Measurements from ENCODE around the gene HSF5.
A peak's percentile ranks its signal among the peaks of the same experiment; 100 is the strongest.

HSF5 gene

DNA sequence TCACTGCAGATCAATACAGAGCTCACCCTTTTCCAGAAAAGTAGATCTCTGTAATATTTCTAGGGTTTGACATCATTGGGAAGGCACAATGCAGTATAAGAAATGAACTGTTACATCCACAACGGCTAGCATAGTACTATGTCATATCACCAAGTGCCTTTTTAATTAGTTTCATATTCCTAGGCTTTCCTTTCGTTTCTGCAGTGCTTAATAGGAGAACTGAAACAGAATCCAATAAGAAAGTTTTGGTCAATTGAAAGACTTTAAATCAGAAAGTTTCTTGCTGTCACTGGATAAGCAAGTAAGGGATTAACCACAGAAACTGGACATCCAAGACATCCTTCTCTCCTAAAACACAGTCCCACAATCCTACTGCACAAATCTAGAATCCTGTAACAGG, 67.4 kb downstream of the HSF5 start:
- no peak for DNase-seq (ENCODE audit: low read depth, low spot score)
- no peak overlapping the region for H3K4me3 ChIP-seq (ENCODE audit: low read length)

DNA sequence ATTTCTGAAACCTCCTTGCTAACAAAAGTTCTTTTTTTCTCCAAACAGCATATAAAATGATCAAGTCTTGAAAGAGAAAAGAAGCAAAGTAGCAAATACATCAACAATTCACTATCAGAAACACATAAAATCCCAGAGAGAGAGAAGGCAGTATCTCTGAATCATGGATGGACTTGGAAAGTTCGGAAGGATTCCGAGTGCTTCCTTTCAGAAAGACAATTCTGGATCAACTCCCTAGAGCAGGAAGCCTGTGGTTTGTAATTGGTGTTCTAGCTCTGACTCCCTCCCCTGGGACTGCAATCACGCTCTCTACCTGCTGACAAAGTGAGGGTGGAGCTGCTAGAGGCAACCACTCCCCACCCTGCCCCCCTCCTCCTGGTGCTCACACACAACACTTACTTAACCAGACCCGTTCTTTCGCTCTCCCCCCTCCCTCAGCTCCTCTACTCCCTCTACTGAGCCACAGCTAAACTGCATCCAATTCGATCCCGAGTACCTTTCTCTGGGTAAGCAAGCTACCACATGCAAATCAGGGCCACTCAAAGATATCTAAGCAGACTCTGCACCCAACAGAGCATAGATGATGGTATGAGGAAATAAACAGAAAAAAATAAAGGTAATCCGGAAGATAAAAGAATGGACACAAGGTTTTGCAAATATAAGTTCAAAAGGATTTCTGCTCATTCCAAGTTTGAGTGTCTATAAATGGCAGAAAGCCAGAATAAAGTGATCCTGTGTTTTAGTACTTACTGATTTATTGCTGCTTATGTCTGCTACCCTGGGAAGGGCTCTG, 70.7 kb downstream of the HSF5 start, which contains the start of gene RNF43:
TSS of gene RNF43 (minus strand) at position 235 of the 793 bp plus-strand sequence. CDS start 1,957 bp downstream, outside the sequence.
- H3K4me3 ChIP-seq (ENCODE audit: low read length), result no peak within 1 kb of the TSS
- DNase-seq (ENCODE audit: low read depth, low spot score), result peak; percentile 93

DNA sequence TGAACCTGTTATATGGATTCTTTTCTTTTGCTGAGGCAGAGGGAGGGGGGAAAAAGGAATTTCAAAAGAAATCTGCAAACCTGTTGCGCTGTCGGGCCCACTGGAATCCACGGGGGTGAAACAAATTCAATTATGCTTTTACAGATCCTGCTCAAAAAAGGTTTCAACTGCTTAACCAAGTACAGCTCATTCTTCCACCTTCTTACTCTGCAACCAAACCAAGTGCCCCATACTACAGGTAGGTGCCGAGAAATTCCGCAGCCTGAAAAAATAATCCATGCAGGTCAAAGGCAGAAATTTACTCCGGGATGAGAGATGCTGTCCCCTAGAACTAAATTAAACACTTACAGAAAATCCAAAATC, 71.3 kb downstream of the HSF5 start:
- H3K4me3 ChIP-seq (ENCODE audit: low read length), result no peak overlapping the region
- DNase-seq (ENCODE audit: low read depth, low spot score), result no peak

DNA sequence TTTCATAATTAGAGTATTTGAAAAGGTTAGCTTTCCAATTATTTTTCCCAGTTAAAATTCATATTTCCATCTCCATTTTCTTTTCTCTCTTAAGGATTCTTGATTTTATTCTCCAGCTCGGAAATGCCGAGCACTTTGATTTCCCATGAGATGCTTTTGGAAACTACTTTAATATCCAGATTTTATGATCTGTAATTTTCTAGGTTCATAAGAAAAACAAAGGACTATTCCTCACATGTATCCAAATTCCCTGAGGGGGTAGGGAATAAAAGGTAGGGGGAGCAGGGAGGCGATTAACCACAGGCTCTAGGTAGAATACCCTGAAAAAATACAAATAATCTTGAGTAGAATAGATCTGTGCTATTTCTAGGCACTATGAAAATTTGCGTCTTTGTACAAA, 71.8 kb downstream of the HSF5 start:
- no peak for DNase-seq (ENCODE audit: low read depth, low spot score)
- no peak overlapping the region for H3K4me3 ChIP-seq (ENCODE audit: low read length)

DNA sequence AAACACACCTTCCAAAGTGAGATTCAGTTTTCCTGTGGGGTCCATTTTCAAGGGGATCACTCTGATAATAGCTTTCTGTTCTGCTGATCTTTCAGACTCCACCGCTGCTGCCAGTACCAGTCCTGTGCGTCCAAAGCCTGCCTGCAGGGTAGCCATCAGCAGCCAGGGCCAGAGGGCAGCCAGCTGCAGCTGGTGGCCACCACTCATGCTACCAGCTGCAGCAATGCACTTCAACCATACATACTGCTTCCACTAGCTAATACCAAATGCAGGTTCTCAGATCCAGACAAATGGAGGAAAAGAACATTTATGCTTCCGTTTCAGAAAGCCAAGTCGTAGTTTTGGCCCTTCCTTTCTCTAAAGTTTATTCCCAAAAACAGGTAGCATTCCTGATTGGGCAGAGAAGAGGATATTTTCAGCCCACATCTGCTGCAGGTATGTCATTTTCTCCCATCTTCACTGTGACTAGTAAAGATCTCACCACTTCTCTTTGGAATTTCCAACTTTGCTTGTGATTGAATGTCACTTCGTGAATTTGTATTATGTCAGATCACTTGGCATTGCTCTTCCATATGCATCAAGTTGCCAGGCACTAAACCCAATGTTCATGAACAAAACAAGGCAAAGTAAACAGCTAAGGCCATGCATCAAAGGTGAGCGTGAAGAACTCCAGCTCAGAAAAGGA, 72.7 kb downstream of the HSF5 start:
- no peak overlapping the region for H3K4me3 ChIP-seq (ENCODE audit: low read length)
- no peak for DNase-seq (ENCODE audit: low read depth, low spot score)

DNA sequence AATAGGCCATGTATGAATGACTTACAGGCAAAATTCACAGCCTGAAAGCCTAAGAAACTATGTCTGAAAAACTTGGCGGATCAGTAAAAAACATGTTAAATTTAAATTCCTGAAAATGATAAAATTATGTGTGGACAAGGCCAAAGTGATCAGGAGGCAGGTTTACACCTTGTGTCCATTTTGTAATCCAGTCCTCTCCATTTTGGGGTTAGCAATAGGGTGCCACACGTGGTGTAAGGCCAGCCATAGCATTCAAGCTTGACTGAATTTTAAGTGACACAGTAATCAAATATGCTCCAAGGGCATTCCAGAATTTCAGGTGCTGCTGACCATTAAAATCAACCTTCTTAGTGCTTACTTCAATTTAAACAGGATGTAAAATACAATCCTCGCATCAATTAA, 73.6 kb downstream of the HSF5 start:
- H3K4me3 ChIP-seq (ENCODE audit: low read length), result no peak overlapping the region
- no peak for DNase-seq (ENCODE audit: low read depth, low spot score)

DNA sequence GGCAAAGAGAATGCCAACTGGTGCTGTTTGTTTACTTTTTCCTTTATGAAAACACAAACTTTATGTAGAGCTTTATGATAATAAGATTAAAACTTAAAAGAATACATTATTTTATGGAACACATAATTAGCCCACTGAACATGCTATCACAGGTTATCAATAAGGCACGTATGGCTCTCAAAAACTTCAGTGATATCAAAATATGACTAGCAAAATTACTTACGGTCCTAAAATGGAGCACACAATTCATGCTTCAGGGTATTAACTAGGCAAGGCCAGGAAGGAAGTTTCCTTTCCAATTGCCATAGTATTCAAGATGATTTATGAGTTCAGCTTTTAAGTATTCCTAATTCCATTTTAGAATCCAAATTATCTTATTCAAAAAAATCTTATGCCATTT, 74.5 kb downstream of the HSF5 start:
- no peak for DNase-seq (ENCODE audit: low read depth, low spot score)
- H3K4me3 ChIP-seq (ENCODE audit: low read length), result no peak overlapping the region

DNA sequence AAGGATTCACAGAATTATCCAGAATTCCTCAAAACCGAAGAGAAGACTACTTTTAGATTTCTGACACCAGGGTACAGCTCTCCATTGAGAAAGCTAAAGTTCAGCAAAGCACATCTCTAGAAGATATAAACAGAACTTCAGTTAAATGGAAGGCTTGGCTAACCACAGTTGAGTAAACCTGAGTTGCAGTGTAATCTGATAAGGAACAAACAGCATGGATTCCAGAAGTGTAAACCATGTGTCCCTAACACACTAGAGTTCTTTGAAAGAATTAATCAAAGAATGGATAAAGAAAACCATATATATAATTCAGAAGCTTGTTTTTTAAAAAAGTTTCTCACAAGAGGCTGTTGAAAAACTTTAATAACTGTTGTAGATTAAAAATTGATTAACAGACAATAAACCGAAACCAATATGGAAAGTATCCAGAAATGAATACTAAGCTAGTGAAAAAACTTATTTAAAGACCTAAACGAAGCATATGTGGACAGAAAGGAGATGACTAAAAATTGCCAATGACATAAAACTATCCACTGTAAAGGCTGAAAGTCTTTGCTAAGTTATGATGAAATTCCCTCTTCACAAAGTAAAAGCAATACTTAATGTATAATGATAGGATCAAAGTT, 75.1 kb downstream of the HSF5 start:
- no peak overlapping the region for H3K4me3 ChIP-seq (ENCODE audit: low read length)
- peak; percentile 51 for DNase-seq (ENCODE audit: low read depth, low spot score)

DNA sequence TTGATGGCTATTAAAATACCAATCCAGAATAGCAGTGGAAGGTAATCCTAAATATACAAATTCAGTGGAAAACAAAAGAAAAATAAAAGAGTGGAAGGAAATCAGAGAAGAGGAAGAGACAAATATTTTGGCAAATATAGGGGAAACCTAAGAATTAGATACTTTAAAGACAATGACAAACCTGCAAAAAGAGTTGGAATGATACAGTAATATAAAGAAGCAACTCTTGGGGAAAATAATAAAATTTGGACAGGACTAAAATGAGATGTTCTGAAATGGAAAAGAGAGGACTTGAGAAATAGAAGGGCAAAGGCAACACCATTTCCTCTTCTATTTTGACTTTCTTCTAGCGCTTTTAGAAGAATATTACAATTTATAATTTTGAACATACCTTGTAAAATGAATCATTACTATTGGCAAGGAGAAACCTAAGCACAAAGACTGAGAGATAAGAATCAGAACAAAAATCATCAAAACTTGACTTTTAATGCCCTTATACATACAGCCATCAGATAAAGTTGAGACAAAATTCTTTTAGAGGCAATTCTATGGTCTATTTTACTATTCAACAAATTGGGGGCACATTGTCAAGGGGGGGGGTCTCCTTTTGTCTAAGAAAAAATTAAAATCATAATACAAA, 76.0 kb downstream of the HSF5 start:
- DNase-seq (ENCODE audit: low read depth, low spot score), result no peak
- no peak overlapping the region for H3K4me3 ChIP-seq (ENCODE audit: low read length)

DNA sequence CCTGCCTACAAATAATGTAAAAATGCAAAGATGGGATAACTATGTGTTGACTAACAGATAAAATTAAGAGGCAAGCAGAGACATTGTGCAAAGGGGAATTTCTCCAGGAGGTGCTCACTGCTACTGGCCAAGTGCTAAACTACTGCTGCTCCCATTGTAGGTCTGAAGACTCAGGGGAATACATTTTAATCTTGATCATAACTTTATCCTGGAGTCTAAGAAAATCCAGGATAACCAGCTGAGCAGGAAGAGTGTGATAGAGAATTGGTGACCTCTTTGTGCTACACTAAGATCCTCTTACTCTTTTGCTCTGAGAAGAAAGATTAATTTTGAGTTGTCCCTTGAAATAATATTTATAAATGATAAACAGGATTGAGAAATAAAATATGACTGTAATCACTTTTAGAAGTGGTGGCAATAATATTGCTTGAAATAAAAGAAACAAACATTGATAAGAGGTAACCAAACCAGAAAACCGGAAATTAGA, 76.8 kb downstream of the HSF5 start:
- H3K4me3 ChIP-seq (ENCODE audit: low read length), result no peak overlapping the region
- DNase-seq (ENCODE audit: low read depth, low spot score), result no peak

DNA sequence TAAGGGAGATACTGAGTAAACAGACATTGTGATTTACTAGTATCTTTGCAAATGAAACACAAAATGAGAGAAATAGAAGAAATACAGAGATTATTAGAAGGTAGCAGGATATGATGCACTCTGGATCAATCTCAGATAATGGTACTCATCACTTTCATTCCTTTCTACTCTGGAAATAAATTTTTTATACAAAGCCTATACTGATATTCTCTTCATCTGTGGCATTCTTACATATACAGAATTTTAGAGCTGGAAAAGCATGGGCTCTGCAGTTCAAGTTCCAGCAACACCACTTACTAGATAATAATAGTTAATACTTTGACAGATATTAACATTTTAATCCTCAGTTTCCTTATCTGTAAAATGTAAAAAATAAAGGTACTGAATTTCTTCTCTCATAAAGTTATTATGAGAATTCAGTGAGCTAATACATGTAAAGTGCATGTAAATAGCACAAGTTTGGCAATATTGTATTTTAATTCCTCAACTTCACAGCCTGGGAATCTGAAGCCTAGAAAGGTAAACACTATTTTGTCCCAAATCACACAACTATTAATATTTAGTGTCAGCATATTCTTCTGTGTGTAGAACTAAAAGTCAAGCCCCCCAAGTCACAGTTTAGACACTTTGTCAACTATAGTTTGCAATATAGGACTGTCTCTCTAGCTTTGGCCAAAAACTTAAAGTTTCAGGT, 77.3 kb downstream of the HSF5 start:
- no peak overlapping the region for H3K4me3 ChIP-seq (ENCODE audit: low read length)
- no peak for DNase-seq (ENCODE audit: low read depth, low spot score)

DNA sequence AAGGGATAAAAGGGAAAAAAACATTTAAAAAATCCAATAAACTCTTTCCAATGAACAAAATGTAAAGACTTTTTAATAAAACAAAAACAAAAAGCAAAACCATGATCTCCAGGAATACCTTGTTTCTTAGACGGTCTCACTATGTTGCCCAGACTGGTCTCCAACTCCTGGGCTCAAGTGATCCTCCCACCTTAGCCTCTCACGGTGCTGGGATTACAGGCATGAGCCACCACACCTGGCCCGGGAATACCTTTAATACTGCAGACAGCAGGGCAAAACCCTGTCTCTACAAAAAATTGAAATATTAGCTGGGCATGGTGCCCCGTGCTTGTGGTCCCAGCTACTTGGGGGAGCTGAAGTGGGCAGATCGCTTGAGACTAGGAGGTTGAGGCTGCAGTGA, 78.8 kb downstream of the HSF5 start:
- H3K4me3 ChIP-seq (ENCODE audit: low read length), result no peak overlapping the region

DNA sequence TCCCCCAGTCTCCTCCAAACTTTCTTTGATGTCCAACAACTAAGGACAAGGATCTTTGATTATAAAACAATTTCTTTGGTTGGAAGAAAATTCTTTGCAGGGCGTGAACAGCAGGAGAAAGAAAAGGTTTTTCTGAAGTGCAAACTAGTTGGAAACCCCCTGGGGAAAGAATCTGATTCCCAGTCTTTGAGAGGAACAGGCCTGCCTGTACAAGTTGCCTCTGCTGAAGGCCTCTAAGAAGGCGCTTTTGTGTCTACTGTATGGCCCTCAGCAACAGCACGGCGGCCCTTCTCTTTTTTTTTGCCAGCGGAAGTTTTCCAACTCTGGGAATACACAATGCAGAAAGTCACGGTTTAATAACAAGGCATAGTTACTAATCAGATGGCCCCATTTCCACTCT, 84.9 kb downstream of the HSF5 start:
- DNase-seq (ENCODE audit: low read depth, low spot score), result no peak
- no peak overlapping the region for H3K4me3 ChIP-seq (ENCODE audit: low read length)

More for the DNA sequence above, 78.8 kb downstream of the HSF5 start:
- DNase-seq (ENCODE audit: low read depth, low spot score), result no peak

DNA sequence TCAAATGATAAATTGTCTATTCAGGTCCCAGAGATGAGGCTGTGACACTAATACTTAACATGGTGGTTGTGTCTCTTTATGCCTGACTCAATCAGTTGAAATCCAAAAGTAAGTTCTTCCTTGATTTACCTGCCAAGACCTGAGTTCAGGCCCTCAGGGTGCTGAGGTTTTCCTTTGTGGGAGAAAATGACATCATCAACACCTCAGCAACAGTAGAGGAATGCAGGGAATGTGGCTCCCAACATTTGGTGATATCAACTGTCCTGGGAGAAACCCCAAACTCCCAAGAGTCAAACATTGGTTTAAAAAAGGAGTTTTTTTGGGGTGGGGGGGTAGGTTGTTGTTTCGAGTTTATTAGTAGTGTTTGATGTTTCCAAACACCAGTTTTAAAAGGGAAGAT, 85.5 kb downstream of the HSF5 start:
- no peak for DNase-seq (ENCODE audit: low read depth, low spot score)
- no peak overlapping the region for H3K4me3 ChIP-seq (ENCODE audit: low read length)

DNA sequence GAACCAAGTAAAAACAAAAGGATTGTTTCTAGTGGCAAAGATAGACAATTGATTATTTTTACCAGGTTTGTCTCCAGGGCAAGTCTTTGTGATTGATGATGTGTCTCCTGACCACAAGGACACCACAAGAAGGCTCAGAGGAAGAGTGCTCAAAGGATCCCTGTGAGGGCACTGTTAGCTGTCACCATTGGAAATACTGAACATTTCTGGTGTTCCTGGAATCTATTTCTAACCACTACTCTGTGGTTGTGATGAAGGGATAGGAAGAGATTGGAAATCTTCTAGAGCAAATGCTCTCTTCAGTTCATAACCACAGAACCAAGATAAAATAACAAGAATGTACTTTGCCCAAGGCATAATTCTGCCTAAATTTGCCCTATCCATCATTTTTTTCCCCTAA, 86.2 kb downstream of the HSF5 start:
- DNase-seq (ENCODE audit: low read depth, low spot score), result peak; percentile 48
- H3K4me3 ChIP-seq (ENCODE audit: low read length), result no peak overlapping the region

DNA sequence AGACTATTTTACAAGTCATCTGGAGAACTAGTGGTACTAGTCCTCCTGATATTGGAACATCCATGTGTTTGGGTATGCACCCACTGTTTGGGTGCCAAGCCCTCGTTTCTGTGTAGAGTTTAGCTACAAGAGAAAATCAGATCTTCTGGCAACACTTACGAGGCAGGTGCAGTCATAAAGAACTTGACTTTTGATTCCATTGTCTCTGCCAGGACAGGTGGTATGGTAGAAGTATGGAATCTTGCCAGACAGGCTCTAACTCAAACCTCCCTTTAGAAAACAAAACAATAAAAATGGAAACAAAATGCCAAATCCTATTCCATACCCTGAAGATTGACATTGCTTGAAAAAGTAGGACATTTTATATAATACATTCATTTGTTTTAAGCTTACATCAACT, 86.9 kb downstream of the HSF5 start:
- H3K4me3 ChIP-seq (ENCODE audit: low read length), result no peak overlapping the region
- no peak for DNase-seq (ENCODE audit: low read depth, low spot score)

DNA sequence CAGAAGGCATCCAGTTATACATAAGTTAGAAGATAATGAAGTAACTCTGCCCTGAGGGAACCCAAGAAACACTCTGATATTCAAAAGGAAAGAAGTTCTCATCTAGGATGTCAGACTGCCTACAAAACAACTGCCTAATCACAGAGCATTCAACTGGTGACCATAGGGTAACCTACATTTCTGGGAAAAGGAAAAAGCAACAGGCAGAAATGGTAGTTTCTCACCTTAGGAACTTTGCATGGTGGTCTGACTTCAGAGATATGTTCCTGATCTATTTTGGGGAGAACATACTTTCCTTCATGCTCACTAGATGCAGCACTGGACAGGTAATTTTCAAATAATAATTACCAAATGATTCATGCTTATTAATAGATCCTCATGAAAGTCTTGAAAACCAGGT, 87.4 kb downstream of the HSF5 start:
- DNase-seq (ENCODE audit: low read depth, low spot score), result no peak

DNA sequence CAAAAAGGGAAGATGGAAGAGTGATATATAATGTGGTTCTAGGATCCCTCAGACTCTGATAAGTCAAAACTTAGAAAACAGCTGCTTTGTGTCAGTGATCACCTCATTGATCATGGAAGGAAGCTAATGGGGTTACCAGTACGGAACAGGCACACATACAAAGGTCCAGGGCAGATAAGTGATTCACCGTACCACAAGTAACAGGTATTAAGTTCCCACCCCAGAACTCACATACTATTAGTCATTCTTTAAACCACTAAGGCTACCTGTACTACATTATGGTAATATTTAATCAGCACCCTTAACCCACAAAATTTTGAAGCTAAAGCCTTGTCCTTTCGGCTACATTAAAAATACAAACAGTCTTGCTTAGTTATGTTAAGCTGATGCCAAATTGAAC, 88.2 kb downstream of the HSF5 start:
- DNase-seq (ENCODE audit: low read depth, low spot score), result no peak
- no peak overlapping the region for H3K4me3 ChIP-seq (ENCODE audit: low read length)

More for the DNA sequence above, 87.4 kb downstream of the HSF5 start:
- H3K4me3 ChIP-seq (ENCODE audit: low read length), result no peak overlapping the region

DNA sequence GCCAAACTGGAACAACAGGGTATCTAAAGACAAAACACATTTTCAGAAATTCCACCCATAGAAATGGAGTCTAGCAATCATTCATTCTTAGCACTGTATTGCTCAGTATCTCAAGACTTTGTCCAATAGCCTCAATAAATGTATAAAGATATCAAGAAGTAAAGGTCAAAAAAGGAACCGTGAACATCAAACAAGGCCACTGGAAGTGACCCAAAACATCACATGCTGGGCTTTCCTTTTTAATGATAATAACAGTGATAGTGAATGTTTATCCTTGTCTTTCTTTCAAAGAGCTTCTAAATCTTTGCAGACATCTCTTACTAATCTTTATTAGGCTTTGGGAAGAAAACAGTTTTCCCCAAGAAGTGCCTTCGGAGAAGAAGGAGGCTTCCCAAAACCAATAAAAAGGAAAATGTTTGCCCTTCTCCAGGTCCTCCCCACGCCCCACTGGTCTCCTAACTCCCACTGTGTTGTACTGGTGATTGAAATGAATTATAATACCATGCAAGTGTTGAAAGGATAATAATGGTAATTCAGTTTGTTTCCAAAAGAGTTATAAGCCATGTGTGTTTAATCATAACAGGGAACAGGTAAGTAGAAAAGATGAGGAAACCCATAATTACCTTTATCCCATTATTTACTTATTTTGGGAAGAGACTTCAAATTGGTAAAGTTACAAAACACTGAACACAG, 89.5 kb downstream of the HSF5 start:
- no peak overlapping the region for H3K4me3 ChIP-seq (ENCODE audit: low read length)
- DNase-seq (ENCODE audit: low read depth, low spot score), result no peak

Measured in Jurkat, Clone E6-1 (cell line).